ENCODE data around the gene CDC26.
"Not testable (repeated sequence)": the region's sequence is repeated elsewhere in the genome, so short reads cannot be mapped to it uniquely, and the experiment has no call there.

CDC26 gene

GRCh38 chr9:113290052-113290607 is 14.8 kb upstream of the CDC26 start:
- DNase-seq, result no peak

- DNase-seq, result no peak
These were observed 13.7 kb upstream of the CDC26 start for GRCh38 chr9:113289091-113289490.

GRCh38 chr9:113281356-113281755 is 6.0 kb upstream of the CDC26 start:
- DNase-seq, result no peak

- no peak for DNase-seq
These were observed 3.5 kb upstream of the CDC26 start for GRCh38 chr9:113278840-113279239.

GRCh38 chr9:113274474-113275156 is 757 bp downstream of the CDC26 start:
- peak; percentile 53 for DNase-seq

- no peak for DNase-seq
These were observed 5.5 kb downstream of the CDC26 start for GRCh38 chr9:113269871-113270270.

GRCh38 chr9:113269355-113269754 is 6.0 kb downstream of the CDC26 start:
- no peak for DNase-seq

GRCh38 chr9:113267911-113268566 is 7.3 kb downstream of the CDC26 start:
- DNase-seq, result no peak

- no peak for DNase-seq
These were observed 9.2 kb downstream of the CDC26 start for GRCh38 chr9:113266174-113266573.

- no peak for DNase-seq
These were observed 13.3 kb downstream of the CDC26 start for GRCh38 chr9:113261917-113262671.

GRCh38 chr9:113258282-113258681 is 17.1 kb downstream of the CDC26 start:
- DNase-seq, result no peak

- DNase-seq, result no peak
These were observed 17.5 kb downstream of the CDC26 start for GRCh38 chr9:113257863-113258262.

- DNase-seq, result no peak
These were observed 19.9 kb downstream of the CDC26 start for GRCh38 chr9:113255438-113255837.

- no peak for DNase-seq
These were observed 20.4 kb downstream of the CDC26 start for GRCh38 chr9:113254991-113255390.

- DNase-seq, result no peak
These were observed 24.6 kb downstream of the CDC26 start for GRCh38 chr9:113250807-113251206.

GRCh38 chr9:113249661-113250060 is 25.7 kb downstream of the CDC26 start:
- not testable (repeated sequence) for DNase-seq

GRCh38 chr9:113247640-113248039 is 27.7 kb downstream of the CDC26 start:
- peak; percentile 0 for DNase-seq

GRCh38 chr9:113246928-113247327 is 28.4 kb downstream of the CDC26 start:
- no peak for DNase-seq

- no peak for DNase-seq
These were observed 29.5 kb downstream of the CDC26 start for GRCh38 chr9:113245894-113246293.

- no peak for DNase-seq
These were observed 30.8 kb downstream of the CDC26 start for GRCh38 chr9:113244556-113244955.

- no peak for DNase-seq
These were observed 34.2 kb downstream of the CDC26 start for GRCh38 chr9:113241161-113241560.

- DNase-seq, result no peak
These were observed 36.5 kb downstream of the CDC26 start for GRCh38 chr9:113238859-113239232.

GRCh38 chr9:113238202-113238858 is 37.0 kb downstream of the CDC26 start:
- DNase-seq, result no peak

Measured in NCI-H1092 treated with DMSO at 0.1 percent for 48 hours (cell line).